Bronchial epithelial cell (primary cell): ENCODE results near the gene AGAP3. TPM values are rescaled to one million over a fixed set of nuclear protein-coding genes. Genes with fewer than 3 reads are reported as not detected.

Experiments
- DNase-seq: peaks from one replicate; pipeline ENCODE4 v3.0.0-alpha.2; 2010; ENCODE audit warnings: low read depth
- FAIRE-seq: peaks from 2 replicates; lab custom pipeline; 2011; peaks lifted over from hg19 to GRCh38; lab: Jason Lieb, UNC
- H3K27me3 ChIP-seq: 2 replicates; pipeline ENCODE4 v1.5.1; 2011; ENCODE audit warnings: low read length; ENCODE audit not compliant: control insufficient read depth, insufficient read depth
- H3K36me3 ChIP-seq: 2 replicates; pipeline ENCODE4 v1.5.1; 2011; ENCODE audit warnings: low read length; ENCODE audit not compliant: control insufficient read depth, insufficient read depth
- H3K4me3 ChIP-seq: 2 replicates; pipeline ENCODE4 v1.5.1; 2011; ENCODE audit warnings: mild to moderate bottlenecking, low read depth, low read length, control low read depth
- total RNA-seq: library from RNA; depleted of rRNA; stranded (reverse); fragments of >200 nt; gene quantifications from 2 replicates; pipeline ENCODE4 v1.2.1, GENCODE V29; 2014
- TF ChIP-seq, protein P1 (sequence below): IDR thresholded peaks from 2 replicates; pipeline ENCODE4 v1.5.1; 2011; ENCODE audit warnings: mild to moderate bottlenecking, moderate library complexity, low read length, control low read depth, inconsistent platforms; ENCODE audit not compliant: insufficient read depth, severe bottlenecking

AGAP3 gene
- total RNA-seq, 1 donor from 2014 or later, result 52.7 TPM

DNA sequence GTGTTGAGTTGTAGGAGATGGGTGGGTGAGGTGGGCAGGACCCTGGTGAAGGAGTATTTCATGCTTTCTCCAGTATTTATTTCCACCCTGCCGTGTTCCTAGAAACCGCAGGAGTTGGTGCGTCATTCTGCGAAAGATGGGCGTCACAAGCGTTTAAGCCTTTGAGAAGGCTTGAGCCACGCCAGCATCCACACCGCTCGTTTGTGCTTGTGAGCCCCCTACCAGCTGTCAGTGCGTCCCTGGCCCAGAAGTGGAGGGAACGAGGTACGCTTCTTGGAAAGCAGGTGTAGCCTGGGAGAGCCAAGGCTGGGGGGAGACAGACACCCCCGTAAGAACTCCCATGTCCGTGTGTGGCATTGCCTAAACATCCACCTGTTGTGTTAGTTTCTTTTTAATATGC is 5.7 kb downstream of the AGAP3 start:
- no peak for FAIRE-seq
- TF ChIP-seq, protein P1, sequence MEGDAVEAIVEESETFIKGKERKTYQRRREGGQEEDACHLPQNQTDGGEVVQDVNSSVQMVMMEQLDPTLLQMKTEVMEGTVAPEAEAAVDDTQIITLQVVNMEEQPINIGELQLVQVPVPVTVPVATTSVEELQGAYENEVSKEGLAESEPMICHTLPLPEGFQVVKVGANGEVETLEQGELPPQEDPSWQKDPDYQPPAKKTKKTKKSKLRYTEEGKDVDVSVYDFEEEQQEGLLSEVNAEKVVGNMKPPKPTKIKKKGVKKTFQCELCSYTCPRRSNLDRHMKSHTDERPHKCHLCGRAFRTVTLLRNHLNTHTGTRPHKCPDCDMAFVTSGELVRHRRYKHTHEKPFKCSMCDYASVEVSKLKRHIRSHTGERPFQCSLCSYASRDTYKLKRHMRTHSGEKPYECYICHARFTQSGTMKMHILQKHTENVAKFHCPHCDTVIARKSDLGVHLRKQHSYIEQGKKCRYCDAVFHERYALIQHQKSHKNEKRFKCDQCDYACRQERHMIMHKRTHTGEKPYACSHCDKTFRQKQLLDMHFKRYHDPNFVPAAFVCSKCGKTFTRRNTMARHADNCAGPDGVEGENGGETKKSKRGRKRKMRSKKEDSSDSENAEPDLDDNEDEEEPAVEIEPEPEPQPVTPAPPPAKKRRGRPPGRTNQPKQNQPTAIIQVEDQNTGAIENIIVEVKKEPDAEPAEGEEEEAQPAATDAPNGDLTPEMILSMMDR, result no peak
- H3K36me3 ChIP-seq, result peaks cover 2% of the 10 kb centered on the region
- H3K27me3 ChIP-seq, result no peaks in the 10 kb centered on the region
- no peak for DNase-seq
- H3K4me3 ChIP-seq, result no peak overlapping the region

DNA sequence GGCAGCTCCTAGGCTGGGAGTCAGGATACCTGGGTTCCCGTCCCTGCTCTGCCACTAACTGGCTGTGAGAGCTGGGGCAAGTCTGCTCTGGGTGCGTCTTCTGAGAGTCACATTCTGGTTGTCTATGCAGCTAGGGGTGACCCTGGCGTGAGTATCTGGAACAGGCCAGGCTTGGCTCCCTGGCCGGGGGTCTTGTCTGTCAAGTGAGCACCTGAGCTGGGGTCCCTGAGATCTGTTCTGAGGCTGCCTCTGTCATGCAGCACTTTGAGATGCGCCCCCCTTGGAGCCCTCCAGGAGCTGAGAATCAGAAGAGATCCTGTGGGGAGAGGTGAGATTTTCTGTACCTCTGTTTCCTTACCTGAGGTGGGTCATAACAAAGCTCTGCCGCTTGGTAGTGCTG is 7.5 kb downstream of the AGAP3 start:
- no peak overlapping the region for H3K4me3 ChIP-seq
- FAIRE-seq, result no peak
- no peaks in the 10 kb centered on the region for H3K27me3 ChIP-seq
- TF ChIP-seq, protein P1, result no peak
- DNase-seq, result no peak
- peaks cover 2% of the 10 kb centered on the region for H3K36me3 ChIP-seq

DNA sequence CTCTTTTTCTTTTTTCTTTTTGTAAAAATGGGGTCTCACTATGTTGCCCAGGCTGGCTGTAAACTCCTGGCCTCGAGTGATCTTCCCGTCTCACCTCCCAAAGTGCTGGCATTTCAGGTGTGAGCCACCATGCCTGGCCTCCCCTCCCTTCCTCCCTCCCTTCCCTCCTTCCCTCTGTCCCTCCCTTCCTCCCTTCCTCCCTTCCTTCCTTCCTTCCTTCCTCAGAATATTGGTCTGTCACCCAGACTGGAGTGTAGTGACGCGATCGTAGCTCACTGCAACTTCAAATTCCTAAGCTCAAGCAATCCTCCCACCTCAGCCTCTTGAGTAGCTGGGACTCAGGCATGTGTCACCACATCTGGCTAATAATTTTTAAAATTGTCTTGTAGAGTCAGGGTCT is 8.4 kb downstream of the AGAP3 start:
- no peak overlapping the region for H3K4me3 ChIP-seq
- TF ChIP-seq, protein P1, result no peak
- no peak for DNase-seq
- H3K27me3 ChIP-seq, result no peaks in the 10 kb centered on the region
- H3K36me3 ChIP-seq, result peaks cover 2% of the 10 kb centered on the region
- no peak for FAIRE-seq

DNA sequence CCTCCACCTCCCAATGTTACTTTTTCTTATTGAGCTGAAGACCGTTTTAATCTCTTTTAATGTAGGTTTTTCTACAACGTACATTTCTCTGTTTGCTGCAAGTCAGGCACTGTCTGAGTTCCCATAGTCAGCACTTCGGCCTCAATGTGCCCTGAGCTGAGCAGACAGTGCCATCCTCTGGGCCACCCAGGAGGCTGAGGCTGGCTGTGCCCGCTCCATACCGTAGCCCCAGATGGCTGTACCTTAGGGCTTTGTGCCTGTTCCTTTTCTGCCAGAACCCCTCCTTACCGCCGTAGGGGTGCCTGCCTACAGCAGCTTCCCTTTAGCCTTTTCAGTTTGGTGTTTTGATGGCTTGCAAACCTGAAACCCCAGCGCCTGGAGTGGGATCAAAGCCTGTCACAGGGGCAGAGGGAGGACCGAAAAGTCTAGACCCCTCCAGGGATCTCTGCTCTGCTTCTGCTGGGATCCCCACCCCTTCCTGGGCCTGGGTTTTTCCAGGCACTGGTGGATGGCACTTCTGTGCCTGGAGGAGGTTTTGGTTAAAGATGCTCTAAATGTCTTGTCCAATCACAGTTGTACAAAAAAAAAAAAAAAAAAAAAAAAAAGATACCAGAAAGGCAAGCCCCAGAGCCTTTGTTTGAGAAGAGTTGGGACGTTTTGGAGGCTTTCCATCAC is 9.0 kb downstream of the AGAP3 start:
- DNase-seq (no peak), FAIRE-seq (no peak)
- Histone ChIP-seq H3K36me3 (peaks cover 2% of the 10 kb centered on the region), H3K4me3 (no peak overlapping the region), H3K27me3 (no peaks in the 10 kb centered on the region)
- TF ChIP-seq, protein P1, result no peak

DNA sequence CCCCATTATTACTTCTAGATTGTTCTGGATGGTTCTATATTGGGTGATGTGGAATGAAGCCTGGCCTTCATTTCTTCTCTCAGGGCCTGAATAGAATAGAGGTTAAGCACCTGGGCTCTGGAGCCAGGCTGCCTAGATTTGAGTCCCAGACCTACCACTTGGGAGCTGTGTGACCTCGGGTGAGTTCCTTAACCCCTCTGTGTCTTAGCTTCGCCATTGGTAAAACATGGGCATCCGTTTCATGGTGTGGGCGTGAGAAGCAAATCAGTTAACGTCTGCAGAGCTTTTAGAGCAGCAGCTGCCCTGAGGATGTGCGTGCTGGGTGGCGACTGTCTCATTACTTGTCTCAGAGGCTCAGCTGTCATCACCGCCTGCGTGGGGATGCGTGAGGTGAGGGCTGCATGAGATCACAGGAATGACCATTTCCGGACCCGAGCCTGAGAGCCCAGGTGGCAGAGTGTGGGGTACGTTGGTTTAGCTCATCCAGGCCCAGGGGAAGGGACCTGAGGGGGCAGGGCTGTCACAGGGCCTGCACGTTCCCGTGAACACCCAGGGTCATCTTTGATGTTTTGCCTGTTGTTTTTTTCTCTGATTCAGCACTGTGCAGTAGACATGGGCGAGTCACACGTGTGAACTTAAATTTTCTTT is 9.7 kb downstream of the AGAP3 start:
- DNase-seq, result no peak
- no peaks in the 10 kb centered on the region for H3K27me3 ChIP-seq
- no peak overlapping the region for H3K4me3 ChIP-seq
- TF ChIP-seq, protein P1, result no peak
- H3K36me3 ChIP-seq, result peaks cover 2% of the 10 kb centered on the region
- FAIRE-seq, result no peak
